NCI-H1105 treated with DMSO at 0.1 percent for 48 hours (cell line): ENCODE data around the gene CNTLN.
"Not testable (repeated sequence)": the region's sequence is repeated elsewhere in the genome, so short reads cannot be mapped to it uniquely, and the experiment has no call there.

Source experiments
- DNase-seq: peaks from one replicate; lab custom pipeline; 2025; lab: John Stamatoyannopoulos, UW

The CNTLN gene

GRCh38 chr9:17519761-17520160, 384.9 kb downstream of the CNTLN start:
- DNase-seq, result no peak

DNA sequence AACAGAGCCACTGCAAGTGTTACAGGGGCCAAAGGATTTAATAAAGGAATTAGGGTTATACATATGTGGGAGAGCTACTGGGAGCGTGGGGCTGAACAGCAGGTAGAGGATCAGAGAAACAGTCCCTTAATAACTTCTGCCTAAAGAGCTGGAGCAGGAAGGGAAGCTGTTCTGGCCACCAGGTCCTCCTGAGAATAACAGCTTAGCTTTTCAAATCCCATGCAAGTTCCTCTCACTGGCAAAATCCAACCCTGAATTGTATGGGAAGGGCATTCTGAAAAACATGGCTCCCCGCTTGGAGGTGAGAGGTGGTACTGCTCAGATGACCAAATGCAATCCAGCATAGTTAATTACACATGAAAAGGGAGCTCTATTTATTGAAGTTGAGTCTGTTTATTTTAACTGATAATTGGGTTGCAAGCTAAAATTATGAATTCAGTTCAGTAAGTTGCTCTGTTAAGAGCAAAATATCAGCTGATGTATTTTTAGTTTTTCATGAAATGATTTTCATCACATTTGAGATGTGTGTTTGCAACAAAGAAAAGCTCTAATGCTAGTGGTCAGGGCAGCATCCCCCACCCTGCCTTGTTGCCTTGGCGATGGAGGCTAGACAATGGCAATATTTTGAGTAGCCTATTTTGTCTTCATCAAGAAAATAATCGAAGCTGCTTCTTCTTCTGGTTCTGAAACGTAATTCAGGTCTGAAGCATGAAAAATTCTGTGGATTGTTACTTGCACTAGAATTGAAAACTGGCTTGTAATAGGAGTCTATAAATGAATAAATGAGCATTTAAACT, 385.6 kb downstream of the CNTLN start:
- DNase-seq, result peak; percentile 40

DNA sequence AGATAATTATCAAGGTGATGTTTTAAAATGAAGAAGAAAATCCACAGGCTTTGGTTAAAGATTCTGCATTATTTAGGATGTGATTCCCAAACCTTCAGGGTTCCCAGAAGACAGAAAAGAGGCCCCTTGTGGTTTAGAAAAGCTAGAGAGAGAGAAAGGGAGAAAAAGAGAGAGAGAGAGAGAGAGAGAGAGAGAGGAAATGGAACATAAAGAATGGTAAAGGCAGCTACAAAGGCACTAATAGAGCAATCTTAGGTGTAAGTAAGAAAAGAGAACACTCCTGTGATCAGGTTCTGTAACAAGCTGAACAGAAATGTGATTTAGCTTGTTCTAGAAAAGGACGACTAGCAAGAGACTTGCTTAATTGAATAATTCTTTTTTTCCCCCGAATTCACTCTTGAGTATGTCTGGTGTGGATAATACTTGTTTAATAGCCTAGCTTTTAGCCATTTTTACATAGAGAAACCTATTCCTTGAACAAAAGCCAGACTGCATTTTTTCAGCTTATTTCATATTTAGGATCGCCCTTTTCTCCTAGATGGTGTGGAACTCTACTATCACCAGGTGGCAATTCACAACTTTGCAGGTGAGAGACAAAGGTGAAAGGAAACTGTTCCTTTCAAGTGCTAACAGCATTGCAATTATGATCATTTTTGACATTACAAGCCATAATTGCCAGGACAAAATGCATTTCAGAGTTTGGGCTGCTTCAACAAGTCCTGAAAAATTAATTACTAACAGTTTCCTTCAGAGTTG, 386.4 kb downstream of the CNTLN start:
- DNase-seq, result peak; percentile 39

GRCh38 chr9:17526726-17527125, 391.9 kb downstream of the CNTLN start:
- DNase-seq, result not testable (repeated sequence)

GRCh38 chr9:17528859-17529258, 394.0 kb downstream of the CNTLN start:
- DNase-seq, result peak; percentile 53

DNA sequence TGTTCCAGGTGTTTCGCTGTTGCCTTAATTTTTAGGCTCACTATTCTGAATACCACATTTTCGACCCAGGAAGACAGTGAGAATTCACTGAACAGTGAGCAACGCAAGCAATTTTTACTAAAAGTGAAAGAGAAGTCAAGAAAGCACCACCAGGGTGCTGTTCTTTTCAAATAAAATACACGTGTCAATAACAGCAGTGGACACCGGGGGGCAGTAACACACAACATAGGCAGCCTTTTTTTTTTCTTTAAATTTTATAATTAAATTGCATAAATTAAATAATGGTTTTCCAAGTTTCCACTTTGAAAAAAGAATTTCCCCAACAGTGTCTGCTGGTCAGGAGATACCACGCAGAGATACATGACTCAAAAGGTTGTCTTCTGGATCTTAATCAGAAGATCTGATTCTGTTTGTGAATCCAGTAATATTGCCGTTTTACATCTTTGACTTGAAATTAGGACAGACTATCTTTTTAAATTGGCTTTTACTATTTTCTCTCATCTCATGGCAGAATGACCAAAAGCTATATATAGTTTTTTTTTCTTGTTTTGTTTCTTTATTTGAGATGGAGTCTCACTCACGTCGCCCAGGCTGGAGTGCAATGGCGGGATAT, 396.9 kb downstream of the CNTLN start:
- DNase-seq, result peak; percentile 49

- no peak for DNase-seq
These were observed 397.6 kb downstream of the CNTLN start for GRCh38 chr9:17532461-17532860.

DNA sequence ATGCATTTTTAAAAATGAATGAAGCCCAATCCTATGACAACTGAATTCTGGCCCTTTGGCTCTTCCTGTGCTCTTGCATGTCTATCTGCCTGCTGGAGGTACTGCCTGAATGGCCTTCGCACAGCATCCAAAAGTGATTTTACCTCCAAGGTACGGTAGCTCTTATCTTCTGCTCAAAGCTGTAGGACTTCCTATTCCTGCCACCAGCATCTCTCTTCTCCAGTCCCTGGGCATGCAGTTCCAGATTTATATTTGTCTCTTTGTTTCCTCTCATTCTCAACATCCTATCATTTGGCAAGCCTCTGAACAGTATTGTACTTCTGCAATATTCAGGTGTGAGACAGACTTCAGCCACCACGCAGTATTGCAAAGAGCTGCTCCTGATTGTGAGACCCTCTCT, 400.3 kb downstream of the CNTLN start:
- DNase-seq, result no peak

DNA sequence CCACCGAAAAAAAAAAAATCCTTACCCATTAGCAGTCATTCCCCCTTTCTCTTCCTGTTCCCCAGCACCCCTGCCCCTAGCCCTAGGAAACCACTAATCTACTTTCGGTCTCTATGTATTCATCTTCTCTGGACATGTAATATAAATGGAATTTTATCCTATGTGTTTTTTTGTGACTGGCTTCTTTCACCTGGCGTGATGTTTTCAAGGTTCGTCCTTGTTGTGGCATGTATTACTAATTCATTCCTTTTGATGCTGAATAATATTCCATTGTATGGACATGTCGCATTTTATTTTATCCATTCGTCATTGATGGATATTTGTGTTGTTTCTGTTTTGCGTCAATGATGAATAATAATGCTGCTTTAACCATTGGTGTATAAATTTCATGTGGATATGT, 401.2 kb downstream of the CNTLN start:
- DNase-seq, result no peak

GRCh38 chr9:17551023-17551422, 416.2 kb downstream of the CNTLN start:
- no peak for DNase-seq
